HG03378 (cell line): ENCODE measurements around the gene RAPGEF1.
A peak's percentile ranks its signal among the peaks of the same experiment; 100 is the strongest.

Source experiments
- ATAC-seq: cut with Tn5 transposase; IDR thresholded peaks from one replicate; pipeline ENCODE4 v1.9.1; 2021; ENCODE audit warnings: mild to moderate bottlenecking, moderate library complexity; ENCODE audit not compliant: unreplicated experiment

The RAPGEF1 gene

DNA sequence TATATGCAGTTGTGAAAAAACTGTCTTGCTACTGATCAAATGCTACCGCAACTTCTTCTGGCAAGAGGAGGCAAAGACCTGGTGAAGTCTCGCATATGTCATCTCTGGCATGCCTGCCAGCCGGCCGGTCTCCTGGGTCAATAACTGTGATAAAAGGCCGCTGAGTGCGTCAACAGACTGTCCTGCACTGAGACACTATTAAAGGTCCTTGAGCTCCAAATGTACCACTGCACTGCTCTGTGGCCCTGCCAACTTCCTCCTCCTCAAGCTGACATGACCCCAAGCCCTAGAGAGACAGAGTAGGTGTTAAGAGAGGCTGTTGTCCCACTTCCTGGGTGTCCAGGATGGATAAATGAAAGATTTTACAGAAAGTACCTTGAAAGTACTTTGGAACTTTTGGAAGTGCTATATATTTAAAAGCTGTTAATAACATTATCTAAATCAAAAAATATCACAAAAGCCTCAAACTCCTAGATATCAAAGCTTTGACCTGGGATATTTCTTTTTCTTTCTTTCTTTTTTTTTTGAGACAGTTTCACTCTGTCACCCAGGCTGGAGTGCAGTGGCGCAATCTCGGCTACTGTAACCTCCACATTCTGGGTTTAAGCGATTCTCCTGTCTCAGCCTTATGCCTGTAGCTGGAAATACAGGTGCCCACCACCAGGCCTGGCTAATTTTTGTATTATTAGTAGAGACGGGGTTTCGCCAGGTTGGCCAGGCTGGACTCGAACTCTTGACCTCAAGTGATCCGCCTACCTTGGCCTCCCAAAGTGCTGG, 31.5 kb downstream of the RAPGEF1 start:
- ATAC-seq, result no peak

DNA sequence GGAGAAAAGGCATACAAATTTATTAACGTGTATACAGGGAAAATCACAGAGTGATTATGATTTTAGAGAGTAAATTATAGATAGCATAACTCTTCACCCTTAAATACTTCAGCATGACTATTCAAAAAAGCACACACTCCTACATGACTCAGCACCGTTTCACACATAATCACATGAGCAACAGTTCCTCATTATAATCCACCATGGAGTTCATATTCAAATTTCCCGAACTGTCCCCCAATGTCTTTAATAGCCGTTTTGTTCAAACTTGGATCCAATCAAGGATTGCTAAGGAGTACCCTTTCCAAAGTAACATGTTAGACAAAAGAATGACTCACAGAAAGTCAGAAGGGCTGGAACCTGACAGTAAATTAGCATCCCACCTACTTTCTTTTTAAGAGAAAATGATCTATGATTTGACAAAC, 32.1 kb downstream of the RAPGEF1 start:
- peak; percentile 34 for ATAC-seq

DNA sequence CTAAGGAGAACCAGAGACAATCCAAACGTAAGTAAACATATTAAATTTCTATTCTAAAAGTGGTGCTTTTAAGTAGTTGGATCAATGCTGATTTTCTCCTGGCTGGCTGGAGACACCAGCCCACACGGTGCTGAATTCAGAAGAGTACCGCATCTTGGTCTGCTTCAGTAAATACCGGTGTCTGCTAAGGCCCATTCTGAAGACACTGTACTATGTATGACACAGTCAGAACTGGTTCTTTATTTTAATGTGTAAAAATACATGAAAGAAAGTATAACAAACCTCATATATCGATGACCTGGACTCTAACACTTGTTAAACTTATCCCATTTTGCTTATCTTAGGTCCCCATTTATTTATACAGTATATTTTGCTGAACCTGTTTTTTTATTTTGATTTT, 32.8 kb downstream of the RAPGEF1 start:
- no peak for ATAC-seq

DNA sequence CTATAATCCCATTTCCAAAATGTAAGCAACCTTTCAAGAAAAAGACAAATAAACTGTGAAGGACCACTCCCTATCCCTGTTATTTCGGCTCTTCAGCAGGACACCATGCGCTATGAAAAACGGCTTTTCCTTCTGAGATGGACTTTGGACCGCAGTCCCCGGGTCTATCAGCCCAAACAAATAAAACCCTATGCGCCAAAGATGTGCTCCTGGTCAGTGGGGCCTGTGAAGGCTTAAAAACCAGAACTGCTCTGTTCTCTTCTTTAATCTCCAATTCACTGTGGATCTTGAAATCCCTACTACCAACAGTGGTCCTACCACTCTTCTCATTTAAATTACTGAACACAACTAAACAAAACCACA, 33.3 kb downstream of the RAPGEF1 start:
- no peak for ATAC-seq

DNA sequence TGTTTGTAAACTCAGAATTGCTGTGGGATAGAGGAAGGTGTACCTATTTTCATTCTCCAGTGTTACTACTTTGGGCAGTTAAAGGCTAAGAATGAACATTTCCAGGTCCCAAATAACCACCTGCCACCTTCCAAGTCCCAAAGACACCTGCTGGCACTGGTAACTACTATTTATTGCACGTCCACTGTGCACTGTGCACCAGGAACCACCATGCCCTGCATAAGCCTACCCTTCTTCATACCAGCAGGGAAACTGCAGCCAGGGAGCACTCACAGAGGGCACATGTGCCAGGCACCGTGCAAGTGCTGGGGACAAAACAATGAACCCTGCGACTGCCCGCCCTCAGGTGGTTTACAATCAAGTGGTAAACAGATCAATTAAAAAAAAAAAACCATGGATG, 34.9 kb downstream of the RAPGEF1 start:
- ATAC-seq, result no peak

DNA sequence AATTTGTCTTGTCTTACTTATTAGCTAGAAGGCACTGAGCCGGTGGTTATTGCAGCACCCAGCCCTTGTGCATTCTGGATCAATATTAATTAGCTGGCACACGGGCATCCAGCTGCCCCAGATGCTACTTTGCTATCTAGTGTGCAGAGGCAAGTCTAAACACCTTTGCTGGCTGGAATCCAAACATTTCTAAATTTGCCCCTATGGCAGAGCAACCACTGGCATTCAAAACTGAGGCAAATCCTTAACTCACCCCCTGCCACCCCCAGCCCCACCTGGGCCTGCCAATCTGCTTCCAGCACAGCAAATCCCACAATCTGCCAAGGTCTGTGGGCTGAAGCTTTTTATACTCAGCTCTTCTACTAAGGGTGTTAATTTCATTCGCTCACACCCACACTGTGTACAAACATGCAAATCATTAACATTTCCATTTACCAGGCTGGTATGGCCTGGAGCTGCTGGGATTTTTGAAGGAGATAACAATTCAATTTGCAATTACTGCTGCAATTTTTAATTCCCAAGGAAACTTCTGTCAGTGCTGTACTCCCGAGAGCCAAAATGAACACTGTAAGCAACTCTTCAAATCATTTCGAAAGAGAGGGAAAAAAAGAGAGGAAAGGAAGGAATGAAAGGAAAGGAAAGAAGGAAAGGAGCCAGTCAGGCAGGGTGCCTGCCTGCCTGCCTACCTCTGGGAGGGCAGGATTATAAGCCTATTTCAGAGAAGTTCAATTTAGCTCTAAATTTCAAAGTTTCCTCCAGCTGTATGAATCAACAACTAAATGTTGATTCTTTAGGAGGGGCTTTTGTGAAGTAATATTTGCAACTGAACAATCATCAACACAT, 35.5 kb downstream of the RAPGEF1 start:
- no peak for ATAC-seq

DNA sequence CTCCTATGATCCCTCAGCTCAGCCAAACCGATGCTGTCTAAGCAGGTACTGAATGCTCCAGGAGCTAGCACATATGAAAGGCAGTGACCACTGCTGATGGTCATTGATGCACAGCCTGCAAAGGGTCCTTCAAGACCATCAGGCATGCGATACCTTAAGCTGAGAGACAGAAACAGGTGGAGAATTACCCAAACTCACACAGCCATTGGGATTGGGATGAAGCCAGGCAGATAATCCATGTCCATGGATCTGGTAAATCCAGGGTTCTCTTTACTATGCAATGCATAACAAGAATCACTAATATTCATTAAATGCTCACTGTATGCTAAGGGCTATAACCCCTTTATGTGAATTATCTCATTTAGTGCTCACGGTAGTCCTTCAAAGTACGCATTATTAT, 36.2 kb downstream of the RAPGEF1 start:
- no peak for ATAC-seq

DNA sequence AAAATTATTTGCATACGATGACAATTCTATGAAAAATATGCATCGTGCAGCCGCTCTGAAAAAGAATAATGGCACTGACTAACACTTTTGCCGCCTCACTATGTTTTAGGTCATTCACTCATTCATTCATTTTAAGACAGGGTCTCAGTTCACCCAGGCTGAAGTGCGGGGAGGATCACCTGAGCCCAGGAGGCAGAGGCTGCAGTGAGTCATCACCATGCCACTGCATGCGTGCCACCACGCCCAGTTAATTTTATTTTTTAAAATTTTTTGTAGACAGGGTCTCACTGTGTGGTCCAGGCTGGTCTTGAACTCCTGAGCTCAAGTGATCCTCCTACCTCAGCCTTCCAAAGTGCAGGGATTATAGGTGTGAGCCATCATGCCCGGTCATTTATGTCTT, 37.0 kb downstream of the RAPGEF1 start:
- ATAC-seq, result no peak

DNA sequence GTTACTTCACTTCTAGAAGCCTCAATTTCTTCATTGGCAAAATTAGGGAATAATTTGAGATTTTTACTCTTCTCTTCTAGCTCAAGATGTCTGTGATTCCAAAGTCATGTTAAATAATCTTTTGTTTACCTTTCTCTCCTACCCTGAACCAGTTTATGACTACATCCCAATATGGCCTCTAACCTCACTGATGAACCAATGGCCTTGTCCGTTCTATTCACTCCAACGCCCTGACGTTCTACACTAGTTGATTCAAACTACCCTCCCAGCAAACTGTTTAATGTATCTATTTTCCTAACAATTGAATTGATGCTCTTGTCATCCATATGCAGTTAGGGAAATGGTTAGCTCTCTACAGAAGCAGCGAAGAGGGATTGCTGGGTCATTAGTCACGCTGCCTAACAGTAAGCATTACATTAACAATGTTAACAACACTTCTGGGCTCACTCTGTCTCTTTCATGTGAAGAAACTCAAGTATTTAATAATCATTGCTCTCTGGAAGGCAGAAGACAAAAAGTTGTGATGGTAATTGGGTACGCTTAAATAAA, 38.0 kb downstream of the RAPGEF1 start:
- no peak for ATAC-seq

DNA sequence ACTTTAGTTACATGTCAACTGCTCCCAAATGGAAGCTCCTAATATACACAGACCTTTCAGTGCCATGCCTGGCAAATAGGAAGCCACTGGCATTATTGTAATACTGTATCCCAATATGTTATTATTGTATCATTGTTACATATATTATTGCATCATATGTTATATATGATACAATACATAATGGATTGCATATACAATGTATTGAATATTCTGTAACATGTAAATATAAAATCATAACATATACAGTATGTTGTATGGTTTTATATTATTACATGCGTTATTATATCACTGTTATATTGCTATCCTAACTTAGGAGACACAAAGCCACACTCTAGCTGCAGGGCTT, 38.5 kb downstream of the RAPGEF1 start:
- ATAC-seq, result no peak

DNA sequence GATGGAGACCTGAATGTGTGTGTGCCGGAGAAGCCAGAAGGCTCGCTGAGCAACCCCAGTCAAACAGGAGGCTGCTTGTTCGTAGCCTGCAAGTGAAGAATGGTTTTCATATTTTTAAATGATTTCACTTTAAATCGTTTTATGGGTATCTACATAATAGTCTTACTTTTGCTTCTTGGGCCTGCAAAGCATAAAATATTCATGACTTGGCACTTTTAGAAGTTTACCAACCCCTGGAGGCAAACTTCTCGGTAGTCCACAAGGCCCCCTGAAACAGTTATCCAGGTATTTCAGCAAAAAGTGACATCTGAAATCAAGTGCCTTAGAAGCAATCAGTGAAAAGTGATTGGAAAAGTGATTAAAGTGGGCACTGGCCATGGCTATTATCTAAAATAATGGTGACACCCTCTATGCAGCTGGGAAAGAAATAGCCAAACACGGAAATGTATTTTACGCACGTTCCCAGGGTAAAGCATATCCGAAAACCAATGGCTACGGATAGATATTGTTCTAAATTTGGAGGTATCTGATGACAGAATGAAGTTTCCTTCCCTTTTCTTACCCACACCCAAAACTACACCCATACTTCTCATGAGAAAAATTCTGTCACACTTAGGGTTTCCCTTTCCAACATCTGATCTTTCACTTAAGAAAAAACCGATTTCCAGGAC, 39.0 kb downstream of the RAPGEF1 start:
- ATAC-seq, result no peak

DNA sequence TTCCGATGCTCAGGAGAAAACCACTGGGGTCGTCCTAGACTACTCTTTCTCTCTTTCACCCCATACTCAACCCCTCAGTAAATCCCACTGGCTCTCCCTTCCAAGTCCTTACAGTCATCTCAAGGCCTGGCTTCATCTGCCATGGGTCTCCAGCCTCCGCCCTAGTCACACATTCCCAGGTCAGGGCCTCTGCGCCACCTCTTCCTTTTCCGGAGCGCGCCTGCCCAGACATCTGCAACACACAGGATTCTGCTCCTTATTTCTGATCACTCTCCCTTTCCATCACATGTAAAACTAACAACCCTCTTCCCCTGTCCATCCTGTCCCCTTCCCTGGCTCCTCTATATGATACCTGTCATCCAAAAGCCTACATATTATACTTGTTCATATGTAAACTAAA, 39.8 kb downstream of the RAPGEF1 start:
- no peak for ATAC-seq

DNA sequence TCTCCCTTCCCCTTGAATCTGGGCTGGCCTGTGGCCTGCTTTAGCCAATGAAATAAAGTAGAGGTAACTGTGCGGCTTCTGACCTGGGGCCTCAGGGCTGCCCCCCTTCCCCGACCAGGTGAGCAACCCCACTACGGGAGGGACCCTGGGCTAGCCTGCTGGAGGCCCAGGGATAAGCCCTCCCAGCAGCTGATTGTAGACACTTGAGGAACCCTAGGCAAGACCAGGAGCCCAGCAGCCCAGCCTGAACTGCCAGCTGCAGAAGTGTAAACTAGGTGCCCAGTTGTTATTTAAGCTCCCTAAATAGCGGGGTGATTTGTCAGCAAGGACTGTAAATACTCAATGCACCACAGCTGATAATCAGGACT, 41.3 kb downstream of the RAPGEF1 start:
- no peak for ATAC-seq

DNA sequence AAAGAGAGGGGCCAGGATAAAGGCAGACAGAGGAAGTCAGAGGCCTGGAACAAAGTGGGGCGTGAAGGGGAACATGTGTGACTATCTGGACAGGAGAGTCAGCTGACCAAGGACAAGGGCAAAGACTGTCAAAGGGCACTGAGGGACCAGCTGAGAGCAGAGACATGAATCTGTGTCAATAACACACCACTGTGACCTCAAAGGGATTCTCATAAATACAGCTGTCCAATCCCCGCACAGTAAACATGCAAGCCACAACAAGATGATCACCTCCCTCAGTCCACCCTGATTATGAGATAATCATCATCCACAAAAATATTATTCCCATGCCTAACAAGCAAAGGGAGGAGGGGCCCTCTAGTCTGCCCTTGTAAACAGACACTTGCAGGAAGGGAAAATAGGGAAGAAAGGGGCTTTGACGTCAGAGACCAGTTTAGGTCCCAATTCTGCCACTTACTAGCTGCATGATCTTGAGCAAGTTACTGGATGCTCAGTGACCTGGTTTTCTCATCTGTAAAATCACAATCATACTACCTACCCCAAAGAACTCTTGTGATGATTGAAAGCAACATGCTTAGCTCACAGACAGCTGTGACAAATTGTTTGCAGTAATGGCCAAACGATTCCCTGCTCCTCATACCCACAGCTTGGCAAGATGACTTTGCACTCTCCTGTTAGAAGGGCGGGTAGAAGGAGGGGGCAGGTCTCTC, 41.8 kb downstream of the RAPGEF1 start:
- ATAC-seq, result no peak

DNA sequence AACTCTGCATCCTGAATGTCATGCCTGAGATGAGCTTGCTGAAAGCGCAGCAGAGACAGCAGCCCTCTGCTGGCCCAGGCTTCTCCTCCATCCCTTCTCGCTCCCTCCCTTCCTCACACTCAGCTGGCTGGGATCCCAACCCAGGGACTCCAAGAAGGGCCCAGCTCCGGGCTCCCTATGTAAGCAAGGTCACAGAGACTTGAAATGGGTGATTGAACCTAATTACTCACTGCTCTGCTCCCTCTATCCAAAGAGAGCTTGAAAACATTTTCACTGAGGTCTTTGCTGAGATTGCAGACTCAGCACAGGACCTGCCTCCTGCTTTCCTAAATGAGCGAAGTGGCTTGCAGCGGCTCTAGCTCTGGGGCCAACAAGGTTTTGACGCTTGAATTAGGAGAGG, 42.8 kb downstream of the RAPGEF1 start:
- no peak for ATAC-seq

DNA sequence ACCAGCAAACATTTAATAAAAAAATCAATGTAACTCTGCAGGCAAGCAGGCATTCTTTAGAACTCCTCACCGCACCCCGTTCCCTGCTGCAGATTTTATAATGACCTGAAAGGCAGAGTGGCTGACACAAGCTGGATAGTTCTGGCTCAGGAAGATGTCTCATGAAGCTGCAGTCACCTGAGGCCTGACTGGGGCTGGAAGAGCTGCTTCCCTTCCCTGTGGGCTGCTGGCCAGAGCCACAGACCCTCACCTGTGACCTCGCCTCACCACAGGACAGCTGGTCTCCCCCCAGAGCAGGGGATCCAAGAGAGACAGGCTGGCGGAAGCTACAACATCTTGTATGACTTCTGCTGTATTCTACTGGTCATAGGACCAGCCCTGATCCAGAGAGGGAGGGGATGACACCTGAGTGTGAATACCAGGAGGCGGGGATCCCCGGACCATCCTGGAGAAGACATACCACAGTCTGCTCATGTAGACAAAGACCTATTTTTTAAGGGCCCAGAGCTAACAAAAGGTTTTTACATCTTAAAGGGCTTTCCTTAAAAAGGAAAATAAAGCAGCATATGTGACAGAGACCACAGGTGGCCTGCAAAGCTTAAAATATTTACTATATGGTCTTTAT, 43.9 kb downstream of the RAPGEF1 start:
- ATAC-seq, result no peak

DNA sequence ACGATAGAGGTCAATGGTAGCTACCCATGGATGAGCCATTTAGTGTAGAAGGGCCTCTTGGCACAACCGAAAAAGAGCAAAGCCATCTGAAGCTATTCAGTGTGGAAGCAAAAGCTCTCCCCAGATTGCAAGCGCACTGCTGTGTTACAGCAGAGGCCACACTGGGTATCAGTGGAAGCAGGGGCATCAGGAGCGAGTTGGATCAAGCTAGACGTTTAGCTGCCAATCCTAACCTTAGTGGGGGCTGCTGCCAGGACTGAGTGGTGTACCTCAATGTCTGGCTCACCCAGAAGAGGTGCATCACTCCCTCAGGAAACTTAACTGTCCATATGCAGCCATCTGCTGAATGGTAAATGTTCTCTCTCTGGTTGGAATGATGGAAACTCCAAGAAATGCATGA, 44.5 kb downstream of the RAPGEF1 start:
- ATAC-seq, result no peak

DNA sequence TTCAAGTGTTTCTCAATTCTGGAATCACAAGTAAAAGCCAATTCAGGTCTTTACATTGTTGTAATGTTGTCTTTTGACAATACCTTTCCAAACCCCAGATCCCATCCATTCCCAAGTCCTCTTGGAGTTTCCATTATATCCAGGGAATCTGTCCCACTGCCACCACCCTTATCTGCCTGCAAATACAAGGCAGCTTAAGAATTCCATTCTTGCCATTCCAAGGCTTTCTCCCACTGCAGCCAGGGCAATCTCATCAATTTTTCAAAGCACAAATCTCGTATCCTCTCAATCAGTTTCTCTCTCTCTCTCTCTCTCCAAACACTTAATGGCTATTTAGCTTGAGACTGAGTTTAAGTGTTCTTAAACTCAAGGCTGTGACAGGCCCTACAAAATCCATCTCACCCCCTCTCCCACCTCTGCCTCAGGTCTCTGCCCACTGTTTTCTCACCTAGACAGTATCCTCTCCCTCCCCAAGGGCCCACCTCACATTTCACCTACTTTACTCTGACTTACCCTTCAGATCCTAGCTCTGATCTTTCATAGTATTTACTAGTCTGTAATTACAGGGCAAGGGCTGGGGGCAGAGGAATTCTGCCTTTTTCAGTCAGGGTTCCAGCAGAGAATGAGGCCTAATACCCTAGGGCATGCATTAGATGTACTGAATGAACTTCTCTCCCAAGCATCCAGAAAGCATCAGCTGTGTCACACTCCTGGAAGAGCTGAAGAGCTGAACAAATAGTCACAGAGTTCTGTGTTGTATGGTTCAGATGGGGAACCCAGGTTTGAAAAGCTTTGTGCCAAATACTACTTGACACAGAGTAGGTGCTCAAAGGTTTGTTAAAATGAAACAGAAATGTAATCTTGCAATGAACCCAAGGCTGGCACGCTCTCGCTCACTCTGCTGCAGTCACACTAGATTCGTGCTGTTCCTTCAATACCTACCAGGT, 46.0 kb downstream of the RAPGEF1 start:
- no peak for ATAC-seq
